ENCODE results near the gene NDUFA11.
A peak's percentile ranks its signal among the peaks of the same experiment; 100 is the strongest.

Gene NDUFA11

DNA sequence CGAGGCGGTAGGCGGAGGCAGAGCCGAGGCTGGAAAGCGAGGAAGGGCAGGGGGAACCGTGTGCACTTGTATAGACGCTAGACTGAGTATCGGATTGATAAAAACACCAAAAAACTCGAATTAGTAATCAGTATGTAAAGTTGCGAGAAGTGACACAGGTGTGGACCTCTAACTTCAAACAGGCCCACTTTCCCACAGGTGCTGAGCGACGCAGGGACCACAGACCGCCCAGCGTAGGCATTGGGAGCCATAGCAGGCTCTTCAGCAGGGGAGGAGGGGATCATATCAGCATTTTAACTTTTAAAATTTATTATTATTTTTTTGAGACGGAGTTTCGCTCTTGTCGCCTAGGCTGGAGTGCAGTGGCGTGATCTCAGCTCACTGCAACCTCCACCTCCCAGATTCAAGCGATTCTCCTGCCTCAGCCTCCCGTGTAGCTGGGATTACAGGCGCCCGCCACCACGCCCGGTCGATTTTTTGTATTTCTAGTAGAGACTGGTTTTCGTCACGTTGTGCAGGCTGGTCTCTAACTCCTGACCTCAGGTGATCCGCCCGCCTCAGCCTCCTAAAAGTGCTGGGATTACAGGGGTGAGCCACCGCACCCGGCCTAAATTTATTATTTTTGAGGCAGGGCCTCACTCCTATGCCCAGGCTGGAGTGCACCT, 1.7 kb upstream of the NDUFA11 start:
- no peak for DNase-seq

- peak; percentile 99 for DNase-seq
Observed at GRCh38 chr19:5904352-5905113, 943 bp upstream of the NDUFA11 start, which contains the start of gene VMAC. VMAC (plus strand) TSS chr19:5904872; CDS start chr19:5904891, 19 bp downstream.

DNA sequence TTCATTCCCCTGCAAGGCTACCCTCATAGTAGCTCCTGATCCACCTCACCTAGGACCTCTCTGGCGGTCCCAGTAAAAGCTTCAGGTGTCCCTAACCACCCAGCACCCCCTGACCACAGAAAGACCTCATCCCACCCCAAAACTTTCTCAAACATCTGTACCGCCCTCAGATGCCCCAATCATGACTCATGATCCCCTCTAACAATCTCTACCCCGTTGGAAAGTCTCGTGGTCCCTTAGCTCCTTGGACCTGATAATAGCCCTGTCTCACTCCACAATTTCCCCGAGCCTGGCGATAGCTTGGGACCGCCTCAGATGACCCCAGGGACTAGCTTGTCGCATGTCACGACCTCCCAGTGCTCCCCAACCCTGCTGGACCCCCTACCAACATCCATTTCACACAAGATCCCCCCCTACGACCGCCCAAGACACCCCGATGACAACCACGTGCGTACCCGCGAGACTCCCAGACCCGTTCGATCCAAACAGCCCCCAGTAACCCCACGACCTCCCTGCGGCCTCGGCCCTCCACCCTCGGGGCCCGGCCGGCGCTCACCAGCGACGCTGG, 450 bp downstream of the NDUFA11 start:
- no peak for DNase-seq

- DNase-seq = no peak
Observed at GRCh38 chr19:5900976-5901375, 2.6 kb downstream of the NDUFA11 start.

DNA sequence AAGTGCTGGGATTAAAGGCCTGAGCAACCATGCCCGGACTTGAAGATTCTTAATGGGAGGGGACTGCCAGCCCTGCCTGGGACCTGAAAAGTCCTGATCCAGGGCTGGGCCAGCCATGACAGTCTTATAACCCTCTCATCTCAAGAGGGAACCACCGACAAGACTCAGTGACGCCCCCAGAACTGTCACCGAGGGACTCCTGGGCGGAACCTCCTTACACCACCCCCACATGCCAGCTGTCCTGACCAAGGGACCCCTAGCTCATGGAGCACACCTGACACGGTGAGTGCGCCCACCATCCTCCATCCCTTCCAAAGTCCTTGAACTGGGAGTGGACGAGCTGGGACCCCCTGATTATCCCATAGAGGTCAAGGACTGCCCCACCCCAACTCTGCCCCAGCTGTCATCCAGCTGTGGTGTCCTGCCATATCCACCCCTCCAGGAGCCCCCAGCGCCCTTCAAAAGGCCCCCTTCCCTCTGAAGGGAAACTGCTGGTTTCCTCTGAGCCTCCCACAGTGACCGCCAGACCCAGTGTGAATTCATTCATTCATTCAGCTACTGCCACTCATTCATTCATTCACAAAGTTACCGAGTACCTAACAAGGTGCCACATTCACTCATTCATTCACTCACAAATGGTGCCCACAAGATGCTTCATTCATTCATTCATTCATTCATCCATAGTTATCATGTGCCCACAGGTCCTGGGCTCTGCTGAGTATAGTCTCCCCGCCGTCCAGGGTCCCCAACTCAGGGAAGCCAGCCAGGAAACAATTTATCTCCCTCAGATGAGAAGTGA, 3.7 kb downstream of the NDUFA11 start:
- no peak for DNase-seq

DNA sequence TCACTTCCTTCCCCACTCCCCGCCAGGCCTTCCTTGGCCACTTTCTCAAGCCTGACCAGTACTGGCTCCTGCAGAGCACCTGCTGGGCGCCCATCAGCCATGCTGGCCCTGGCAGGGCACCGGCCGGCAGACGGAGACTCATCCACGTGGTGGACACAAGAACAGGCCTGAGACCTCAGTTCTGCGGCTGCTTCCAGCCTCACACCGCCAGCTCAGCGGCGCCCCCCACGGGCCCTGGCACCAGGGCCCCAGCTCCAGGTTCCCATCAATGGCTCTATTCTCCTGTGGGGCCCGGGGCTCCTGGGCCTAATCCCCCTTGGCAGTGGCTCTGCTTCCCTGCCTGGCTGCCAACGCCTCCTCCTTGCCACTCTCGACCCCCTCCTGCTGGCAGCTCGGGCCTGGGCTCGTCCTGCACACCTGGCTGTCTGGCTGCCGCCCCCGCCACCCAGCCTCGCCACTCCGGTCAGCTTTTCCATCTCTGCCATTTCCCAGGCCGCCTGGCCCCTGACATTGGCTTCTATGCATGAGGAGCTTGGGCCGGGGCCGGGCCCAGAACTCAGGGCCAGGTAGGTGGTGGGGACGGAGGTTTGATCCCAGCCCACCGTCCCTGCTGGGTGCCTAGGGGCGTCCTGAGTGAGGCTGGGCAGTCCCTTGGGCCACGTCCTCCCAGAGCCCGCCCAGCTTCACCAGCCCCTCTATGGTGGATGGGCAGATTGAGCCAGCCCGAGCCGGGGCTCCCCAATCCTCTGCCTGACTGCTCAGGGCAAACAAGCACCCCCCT, 6.2 kb downstream of the NDUFA11 start:
- no peak for DNase-seq

DNA sequence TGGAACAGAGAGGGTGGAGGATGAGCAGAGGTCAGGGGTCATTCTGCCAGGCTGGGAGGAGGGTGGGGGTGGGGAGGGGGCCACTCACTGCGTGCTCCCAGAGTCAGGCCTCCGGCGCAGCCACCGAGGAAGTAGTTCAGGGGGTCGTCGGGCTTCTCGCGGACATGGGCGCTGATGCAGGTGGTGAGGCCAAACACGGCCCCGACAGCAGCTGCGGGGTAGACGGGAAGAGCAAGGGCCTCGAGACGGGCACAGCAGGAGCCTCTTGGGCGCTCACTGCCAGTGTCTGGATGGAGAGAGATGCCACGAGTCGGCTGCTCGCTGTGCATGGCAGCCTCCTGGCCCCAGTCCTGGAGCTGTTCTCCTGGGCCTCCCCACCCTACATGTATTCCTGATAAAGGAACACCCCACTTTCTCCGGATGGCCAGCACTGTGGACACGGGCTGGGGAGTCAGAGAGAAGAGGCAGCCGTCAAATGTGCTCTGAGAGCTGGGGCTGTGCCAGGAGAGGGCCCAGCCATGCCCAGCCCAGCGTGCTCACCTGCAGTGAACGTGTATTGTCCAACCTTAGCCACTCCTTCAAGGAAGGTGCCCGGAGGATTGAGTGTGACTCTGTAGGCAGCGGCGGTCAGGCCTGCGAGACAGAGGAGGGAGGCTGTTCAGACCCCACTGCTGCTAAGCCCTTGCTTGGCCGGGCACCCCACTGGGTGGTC, 7.1 kb downstream of the NDUFA11 start:
- no peak for DNase-seq

DNA sequence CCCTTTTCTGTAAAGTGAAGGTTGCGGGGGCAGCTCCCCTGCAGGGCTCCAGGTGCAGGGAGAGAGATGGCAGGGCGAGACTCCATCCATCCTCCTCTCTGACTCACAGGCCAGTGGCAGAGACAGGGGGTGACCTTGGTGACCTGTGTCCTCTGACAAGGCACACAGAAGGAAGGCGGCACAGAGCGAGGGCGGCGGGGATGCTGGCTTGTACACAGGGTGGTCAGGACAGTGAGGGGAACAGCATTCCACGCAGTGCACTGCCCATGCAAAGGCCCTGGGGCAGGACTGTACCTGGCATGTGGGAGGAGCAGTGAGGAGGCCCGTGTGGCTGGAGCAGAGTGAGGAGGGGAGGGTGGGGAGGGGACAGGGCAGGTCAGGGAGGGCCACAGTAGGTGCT, 7.7 kb downstream of the NDUFA11 start:
- no peak for DNase-seq

DNA sequence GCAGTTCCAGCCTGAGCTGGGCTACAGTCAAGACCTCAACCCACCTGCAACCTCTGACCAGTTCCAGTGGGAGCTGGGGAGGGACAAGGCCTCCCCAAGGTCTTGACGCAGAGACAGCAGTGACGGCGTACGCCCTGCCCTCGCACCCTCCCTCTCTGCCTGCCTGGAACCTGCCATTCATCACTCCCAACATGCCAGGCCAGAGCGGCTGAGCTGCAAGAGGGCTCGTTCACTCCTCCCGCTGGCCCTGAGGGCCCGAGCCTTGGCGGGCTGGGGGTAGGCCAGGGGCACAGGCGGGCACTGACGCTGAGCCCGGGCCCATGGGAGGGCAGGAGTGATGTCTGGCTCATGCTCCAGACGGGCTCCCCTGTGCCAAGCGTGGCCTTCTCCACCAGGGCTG, 8.2 kb downstream of the NDUFA11 start:
- DNase-seq = no peak

GRCh38 chr19:5894704-5895349, 8.8 kb downstream of the NDUFA11 start:
- DNase-seq = no peak

- no peak for DNase-seq
Observed at GRCh38 chr19:5893907-5894703, 9.5 kb downstream of the NDUFA11 start.

- DNase-seq = no peak
Observed at GRCh38 chr19:5893296-5893903, 10.2 kb downstream of the NDUFA11 start.

- DNase-seq = no peak
Observed at GRCh38 chr19:5892772-5893275, 10.8 kb downstream of the NDUFA11 start.

GRCh38 chr19:5891938-5892771, 11.4 kb downstream of the NDUFA11 start:
- DNase-seq = no peak

GRCh38 chr19:5891572-5891937, 12.0 kb downstream of the NDUFA11 start:
- DNase-seq = no peak

DNA sequence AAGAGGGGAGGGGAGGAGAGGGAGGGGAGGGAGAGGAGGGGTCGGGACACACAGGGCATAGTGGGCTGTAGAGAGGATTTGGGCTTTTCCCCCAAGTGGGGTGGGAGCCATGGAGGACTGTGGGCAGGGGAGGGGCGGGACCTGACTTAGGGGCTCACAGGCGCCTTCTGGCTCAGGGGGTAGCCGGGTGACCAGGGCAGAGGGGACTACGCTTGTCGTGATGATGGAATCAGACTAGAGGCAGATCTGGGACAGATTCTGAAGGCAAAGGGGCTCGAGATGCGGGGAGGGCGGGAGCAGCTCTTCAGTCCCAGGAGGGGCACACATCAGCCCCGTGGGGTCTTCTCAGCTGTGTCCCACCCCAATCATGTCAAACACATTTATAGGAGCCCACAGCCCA, 13.5 kb downstream of the NDUFA11 start:
- DNase-seq = no peak

- no peak for DNase-seq
Observed at GRCh38 chr19:5889288-5889971, 14.2 kb downstream of the NDUFA11 start.
